HEK293T (cell line): ENCODE data around the gene PKNOX2.

ENCODE experiments used
- BHLHE40 ChIP-seq: fragments of 450-650 bp; IDR thresholded peaks from 2 replicates; pipeline ENCODE4 v1.6.1; 2016; ENCODE audit warnings: mild to moderate bottlenecking, moderate library complexity, borderline replicate concordance
- CTBP1 ChIP-seq: fragments of 450-650 bp; IDR thresholded peaks from 2 replicates; pipeline ENCODE4 v1.6.1; 2016; ENCODE audit warnings: borderline replicate concordance
- ELF4 ChIP-seq: fragments of 450-650 bp; IDR thresholded peaks from 2 replicates; pipeline ENCODE4 v1.6.1; 2017; ENCODE audit warnings: antibody characterized with exemption
- FOXA1 ChIP-seq: fragments of 450-650 bp; IDR thresholded peaks from 2 replicates; pipeline ENCODE4 v1.6.1; 2016; ENCODE audit warnings: mild to moderate bottlenecking
- FOXK2 ChIP-seq: fragments of 450-650 bp; IDR thresholded peaks from 2 replicates; pipeline ENCODE4 v1.6.1; 2016; ENCODE audit warnings: mild to moderate bottlenecking
- FOXM1 ChIP-seq: fragments of 450-650 bp; IDR thresholded peaks from 2 replicates; pipeline ENCODE4 v1.6.1; 2017; ENCODE audit warnings: mild to moderate bottlenecking, borderline replicate concordance
- NFRKB ChIP-seq: fragments of 450-650 bp; IDR thresholded peaks from 2 replicates; pipeline ENCODE4 v1.6.1; 2016; ENCODE audit warnings: mild to moderate bottlenecking, moderate library complexity
- SP1 ChIP-seq: fragments of 450-650 bp; IDR thresholded peaks from 2 replicates; pipeline ENCODE4 v1.6.1; 2017
- SUZ12 ChIP-seq: fragments of 450-650 bp; IDR thresholded peaks from 2 replicates; pipeline ENCODE4 v1.6.1; 2016; ENCODE audit warnings: mild to moderate bottlenecking

GRCh38 chr11:125401746-125402145 is 237.2 kb downstream of the PKNOX2 start:
- TF ChIP-seq NFRKB (no peak), FOXM1 (no peak), BHLHE40 (no peak), CTBP1 (no peak), SP1 (no peak), ELF4 (no peak), FOXA1 (no peak), FOXK2 (no peak), SUZ12 (no peak)
